ENCODE data around the gene MAF. TPM values are rescaled to one million over a fixed set of nuclear protein-coding genes. Genes with fewer than 3 reads are reported as not detected.

MAF gene
- total RNA-seq, 1 donor from 2014 or later = 31.4 TPM

GRCh38 chr16:79560318-79560717, 40.2 kb downstream of the MAF start:
- Mint-ChIP-seq H3K36me3 (ENCODE audit: low read depth, unreplicated experiment) (no peaks in the 10 kb centered on the region), H3K27ac (ENCODE audit: unreplicated experiment) (no peak overlapping the region), H3K4me3 (ENCODE audit: unreplicated experiment) (no peak overlapping the region), H3K4me1 (ENCODE audit: unreplicated experiment) (no peaks in the 10 kb centered on the region), H3K9me3 (ENCODE audit: unreplicated experiment) (no peaks in the 10 kb centered on the region), H3K27me3 (ENCODE audit: unreplicated experiment) (no peaks in the 10 kb centered on the region)
- TF ChIP-seq CTCF (IDR thresholded peaks at IDR 0.05; ENCODE audit: unreplicated experiment) = no peak
- DNase-seq (ENCODE audit: low spot score) = no peak

- no peak for DNase-seq (ENCODE audit: low spot score)
- Mint-ChIP-seq H3K27ac (ENCODE audit: unreplicated experiment) (no peak overlapping the region), H3K4me3 (ENCODE audit: unreplicated experiment) (no peak overlapping the region), H3K36me3 (ENCODE audit: low read depth, unreplicated experiment) (no peaks in the 10 kb centered on the region), H3K9me3 (ENCODE audit: unreplicated experiment) (no peaks in the 10 kb centered on the region), H3K4me1 (ENCODE audit: unreplicated experiment) (no peaks in the 10 kb centered on the region), H3K27me3 (ENCODE audit: unreplicated experiment) (no peaks in the 10 kb centered on the region)
- TF ChIP-seq CTCF (IDR thresholded peaks at IDR 0.05; ENCODE audit: unreplicated experiment) = no peak
These were observed 41.0 kb downstream of the MAF start for GRCh38 chr16:79559532-79559931.

- Mint-ChIP-seq H3K27ac (ENCODE audit: unreplicated experiment) (no peak overlapping the region), H3K4me1 (ENCODE audit: unreplicated experiment) (no peaks in the 10 kb centered on the region), H3K27me3 (ENCODE audit: unreplicated experiment) (no peaks in the 10 kb centered on the region), H3K36me3 (ENCODE audit: low read depth, unreplicated experiment) (no peaks in the 10 kb centered on the region), H3K4me3 (ENCODE audit: unreplicated experiment) (no peak overlapping the region), H3K9me3 (ENCODE audit: unreplicated experiment) (no peaks in the 10 kb centered on the region)
- no peak for DNase-seq (ENCODE audit: low spot score)
- TF ChIP-seq CTCF (IDR thresholded peaks at IDR 0.05; ENCODE audit: unreplicated experiment) = no peak
These were observed 43.1 kb downstream of the MAF start for GRCh38 chr16:79557421-79557820.

GRCh38 chr16:79554912-79555311, 45.6 kb downstream of the MAF start:
- peaks cover 2% of the 10 kb centered on the region for H3K27me3 Mint-ChIP-seq (ENCODE audit: unreplicated experiment)
- no peaks in the 10 kb centered on the region for H3K4me1 Mint-ChIP-seq (ENCODE audit: unreplicated experiment)
- H3K9me3 Mint-ChIP-seq (ENCODE audit: unreplicated experiment) = no peaks in the 10 kb centered on the region
- H3K27ac Mint-ChIP-seq (ENCODE audit: unreplicated experiment) = no peak overlapping the region
- no peaks in the 10 kb centered on the region for H3K36me3 Mint-ChIP-seq (ENCODE audit: low read depth, unreplicated experiment)
- H3K4me3 Mint-ChIP-seq (ENCODE audit: unreplicated experiment) = no peak overlapping the region
- TF ChIP-seq CTCF (IDR thresholded peaks at IDR 0.05; ENCODE audit: unreplicated experiment) = no peak
- no peak for DNase-seq (ENCODE audit: low spot score)

GRCh38 chr16:79550373-79550772, 50.2 kb downstream of the MAF start:
- TF ChIP-seq CTCF (IDR thresholded peaks at IDR 0.05; ENCODE audit: unreplicated experiment) = no peak
- DNase-seq (ENCODE audit: low spot score) = no peak
- Mint-ChIP-seq H3K36me3 (ENCODE audit: low read depth, unreplicated experiment) (no peaks in the 10 kb centered on the region), H3K9me3 (ENCODE audit: unreplicated experiment) (no peaks in the 10 kb centered on the region), H3K27ac (ENCODE audit: unreplicated experiment) (no peak overlapping the region), H3K27me3 (ENCODE audit: unreplicated experiment) (peaks cover 2% of the 10 kb centered on the region), H3K4me3 (ENCODE audit: unreplicated experiment) (no peak overlapping the region), H3K4me1 (ENCODE audit: unreplicated experiment) (no peaks in the 10 kb centered on the region)
